K562 (cell line): Measurements from ENCODE around the gene CLTB. TPM values are rescaled to one million over a fixed set of nuclear protein-coding genes. Genes with fewer than 3 reads are reported as not detected.

Experiments used
- BACH1 ChIP-seq: fragments of 200-800 bp; sonication (Bioruptor generic); IDR thresholded peaks from 2 replicates; pipeline ENCODE4 v1.6.1; 2016; ENCODE audit warnings: missing genetic modification characterization, missing compliant biosample characterization
- CBX1 ChIP-seq: sonication (generic); IDR thresholded peaks from 2 replicates; pipeline ENCODE4 v1.6.1; 2016; ENCODE audit warnings: antibody characterized with exemption, low read depth, mild to moderate bottlenecking
- CBX3 ChIP-seq, 2 experiments: IDR thresholded peaks; 1 replicate in 1 of 2; 2 replicates in 1 of 2; pipeline ENCODE4 v1.6.1; 2012; ENCODE audit warnings: inconsistent platforms in 2 of 2, low read length in 2 of 2, borderline replicate concordance in 1 of 2, control low read depth in 1 of 2
- CXXC5 ChIP-seq: fragments of 250-450 bp; sonication (Bioruptor Pico); IDR thresholded peaks from 2 replicates; pipeline ENCODE4 v1.8.0; 2022; ENCODE audit warnings: inconsistent platforms, mild to moderate bottlenecking, moderate library complexity
- FOXA3 ChIP-seq, 2 experiments: fragments of 450-650 bp in 1 of 2; sonication (generic) in 1 of 2; formaldehyde crosslinking; IDR thresholded peaks in 1 of 2; conservative IDR thresholded peaks in 1 of 2; 2 replicates each; pipeline versions ENCODE4 v1.4.0 to v1.8.0; 2020 to 2022; ENCODE audit warnings: mild to moderate bottlenecking in 2 of 2, missing genetic modification reagents in 1 of 2
- HES1 ChIP-seq: fragments of 450-650 bp; IDR thresholded peaks from 2 replicates; pipeline ENCODE4 v1.6.1; 2016; ENCODE audit warnings: low read depth, mild to moderate bottlenecking, moderate library complexity
- MBD2 ChIP-seq: sonication (generic); IDR thresholded peaks from 2 replicates; pipeline ENCODE4 v1.6.1; 2016; ENCODE audit warnings: low read depth, borderline replicate concordance
- MECOM ChIP-seq: fragments of 250-450 bp; sonication (Bioruptor Pico); IDR thresholded peaks from 2 replicates; pipeline ENCODE4 v1.8.0; 2022; ENCODE audit warnings: inconsistent platforms
- MEF2D ChIP-seq: conservative IDR thresholded peaks from 2 replicates; pipeline ENCODE4 v1.6.1; 2016; ENCODE audit warnings: low read depth, missing genetic modification characterization, missing compliant biosample characterization
- MYC ChIP-seq, 2 experiments: fragments of 250-450 bp in 1 of 2; sonication (Bioruptor Pico) in 1 of 2; IDR thresholded peaks; 2 replicates each; pipeline versions ENCODE4 v1.5.1 to v1.6.1; 2012 to 2021; ENCODE audit warnings: low read depth in 2 of 2, borderline replicate concordance in 1 of 2, improper control_type of control experiment in 1 of 2, low read length in 1 of 2, mild to moderate bottlenecking in 1 of 2, moderate library complexity in 1 of 2
- NCOA2 ChIP-seq, 2 experiments: fragments of 450-650 bp; IDR thresholded peaks; 2 replicates each; pipeline ENCODE4 v1.6.1; 2018; ENCODE audit warnings: mild to moderate bottlenecking in 2 of 2, moderate library complexity in 1 of 2; ENCODE audit not compliant: partially characterized antibody in 2 of 2
- NFIC ChIP-seq: fragments of 450-650 bp; IDR thresholded peaks from 2 replicates; pipeline ENCODE4 v1.6.1; 2017; ENCODE audit warnings: mild to moderate bottlenecking, inconsistent platforms
- SMAD1 ChIP-seq: fragments of 150-350 bp; IDR thresholded peaks from 2 replicates; pipeline ENCODE4 v1.6.1; 2014; ENCODE audit warnings: low read length, low read depth; ENCODE audit not compliant: partially characterized antibody
- SNIP1 ChIP-seq: fragments of 450-650 bp; IDR thresholded peaks from 2 replicates; pipeline ENCODE4 v1.7.1; 2017; ENCODE audit warnings: low read depth, mild to moderate bottlenecking
- TAF9B ChIP-seq: fragments of 450-650 bp; IDR thresholded peaks from 2 replicates; pipeline ENCODE4 v1.6.1; 2018; ENCODE audit warnings: mild to moderate bottlenecking; ENCODE audit not compliant: partially characterized antibody
- TBP ChIP-seq: optimal IDR thresholded peaks from 2 replicates; pipeline ENCODE3; 2011; ENCODE audit warnings: low read depth, low read length, improper control_type of control experiment
- TCFL5 ChIP-seq: fragments of 250-450 bp; sonication (Bioruptor Pico); conservative IDR thresholded peaks from 2 replicates; pipeline ENCODE4 v1.6.1; 2021; ENCODE audit warnings: mild to moderate bottlenecking, moderate library complexity, matching md5 sums
- ZC3H4 ChIP-seq: sonication (generic); formaldehyde crosslinking; IDR thresholded peaks from 2 replicates; pipeline ENCODE4 v1.9.0; 2021; ENCODE audit warnings: missing genetic modification reagents, borderline replicate concordance
- ZNF12 ChIP-seq: sonication (generic); formaldehyde crosslinking; IDR thresholded peaks from 2 replicates; pipeline ENCODE4 v1.4.0; 2020; ENCODE audit warnings: mild to moderate bottlenecking, missing genetic modification reagents
- ZNF143 ChIP-seq: sonication (generic); formaldehyde crosslinking; IDR thresholded peaks from 2 replicates; pipeline ENCODE4 v1.9.0; 2022; ENCODE audit warnings: mild to moderate bottlenecking, missing genetic modification reagents
- ZNF311 ChIP-seq: fragments of 250-450 bp; sonication (Bioruptor Pico); IDR thresholded peaks from 2 replicates; pipeline ENCODE4 v1.4.0; 2020; ENCODE audit warnings: mild to moderate bottlenecking, moderate library complexity
- ZNF431 ChIP-seq: sonication (generic); formaldehyde crosslinking; IDR thresholded peaks from 2 replicates; pipeline ENCODE4 v1.8.0; 2022; ENCODE audit warnings: mild to moderate bottlenecking, missing genetic modification reagents
- ZNF699 ChIP-seq: fragments of 250-450 bp; sonication (Bioruptor Pico); IDR thresholded peaks from 2 replicates; pipeline ENCODE4 v1.8.0; 2021; ENCODE audit warnings: mild to moderate bottlenecking, moderate library complexity; ENCODE audit not compliant: insufficient replicate concordance
- polyA plus RNA-seq, 8 experiments: library from polyadenylated mRNA; depleted of rRNA in 4 of 8; stranded (reverse) in 5 of 8; unstranded in 3 of 8; fragments of >200 nt; fragmentation: Nextera tagmentation in 2 of 8; fragmentation: Illumina TruSeq in 1 of 8; extraction: Ambion mirVana in 2 of 8; extraction: Trizol in 1 of 8; gene quantifications; 2 replicates each; pipeline versions ENCODE4 v1.2.1 to v1.2.3, GENCODE V29; 2011 to 2014; ENCODE audit warnings: inconsistent platforms in 1 of 8, missing spikeins in 1 of 8
- total RNA-seq, 7 experiments: library from RNA; depleted of rRNA in 6 of 7; stranded (reverse); fragments of >200 nt in 6 of 7; fragmentation: Illumina TruSeq in 2 of 7; extraction: Trizol in 2 of 7; gene quantifications; 2 replicates each; pipeline versions ENCODE4 v1.2.1 to v1.2.3, GENCODE V29; 2011 to 2021; ENCODE audit warnings: low replicate concordance in 1 of 7
- TF ChIP-seq, protein P1 (sequence below): fragments of 250-450 bp; sonication (Bioruptor Pico); IDR thresholded peaks from 2 replicates; pipeline ENCODE4 v1.5.0; 2021; ENCODE audit warnings: mild to moderate bottlenecking, moderate library complexity

The CLTB gene
- total and polyA plus RNA-seq, 9 of the 15 experiments (the other 6 are each of a cell fraction or from before 2014, with no cell fraction given) = 1.8 to 117 (median 39.0) TPM

- TF ChIP-seq BACH1 (tag) (peak; percentile 41; the same call in 1 of the 2 replicates), CXXC5 (CRISPR knock-in tag) (0 out of 2 replicates have a peak, but pooled peaks have one; percentile 34), TCFL5 (CRISPR knock-in tag) (no peak), FOXA3 (CRISPR knock-in tag; conservative IDR thresholded peaks at IDR 0.05 in 1 of 2, IDR thresholded peaks at IDR 0.05 in 1 of 2) (no peak), ZNF12 (CRISPR knock-in tag) (no peak), MEF2D (no peak), TBP (peak; percentile 18), MECOM (CRISPR knock-in tag) (no peak), CBX1 (no peak), ZC3H4 (CRISPR knock-in tag) (no peak), HES1 (no peak), ZNF431 (no peak), ZNF311 (no peak), ZNF699 (CRISPR knock-in tag) (no peak), SMAD1 (no peak), CBX3 (IDR thresholded peaks at IDR 0.05; ENCODE audit: borderline replicate concordance in 1 of 2, low read length in 2 of 2) (no peak), SNIP1 (no peak), NCOA2 (IDR thresholded peaks at IDR 0.05; ENCODE audit: partially characterized antibody in 2 of 2) (no peak), TAF9B (no peak), MYC (IDR thresholded peaks at IDR 0.05; ENCODE audit: low read depth, low read length) (no peak), MYC (CRISPR knock-in tag; IDR thresholded peaks at IDR 0.05; ENCODE audit: borderline replicate concordance, low read depth) (no peak), MBD2 (no peak), NFIC (0 out of 2 replicates have a peak, but pooled peaks have one; percentile 19), ZNF143 (CRISPR knock-in tag) (peak; percentile 67)
- TF ChIP-seq, protein P1, sequence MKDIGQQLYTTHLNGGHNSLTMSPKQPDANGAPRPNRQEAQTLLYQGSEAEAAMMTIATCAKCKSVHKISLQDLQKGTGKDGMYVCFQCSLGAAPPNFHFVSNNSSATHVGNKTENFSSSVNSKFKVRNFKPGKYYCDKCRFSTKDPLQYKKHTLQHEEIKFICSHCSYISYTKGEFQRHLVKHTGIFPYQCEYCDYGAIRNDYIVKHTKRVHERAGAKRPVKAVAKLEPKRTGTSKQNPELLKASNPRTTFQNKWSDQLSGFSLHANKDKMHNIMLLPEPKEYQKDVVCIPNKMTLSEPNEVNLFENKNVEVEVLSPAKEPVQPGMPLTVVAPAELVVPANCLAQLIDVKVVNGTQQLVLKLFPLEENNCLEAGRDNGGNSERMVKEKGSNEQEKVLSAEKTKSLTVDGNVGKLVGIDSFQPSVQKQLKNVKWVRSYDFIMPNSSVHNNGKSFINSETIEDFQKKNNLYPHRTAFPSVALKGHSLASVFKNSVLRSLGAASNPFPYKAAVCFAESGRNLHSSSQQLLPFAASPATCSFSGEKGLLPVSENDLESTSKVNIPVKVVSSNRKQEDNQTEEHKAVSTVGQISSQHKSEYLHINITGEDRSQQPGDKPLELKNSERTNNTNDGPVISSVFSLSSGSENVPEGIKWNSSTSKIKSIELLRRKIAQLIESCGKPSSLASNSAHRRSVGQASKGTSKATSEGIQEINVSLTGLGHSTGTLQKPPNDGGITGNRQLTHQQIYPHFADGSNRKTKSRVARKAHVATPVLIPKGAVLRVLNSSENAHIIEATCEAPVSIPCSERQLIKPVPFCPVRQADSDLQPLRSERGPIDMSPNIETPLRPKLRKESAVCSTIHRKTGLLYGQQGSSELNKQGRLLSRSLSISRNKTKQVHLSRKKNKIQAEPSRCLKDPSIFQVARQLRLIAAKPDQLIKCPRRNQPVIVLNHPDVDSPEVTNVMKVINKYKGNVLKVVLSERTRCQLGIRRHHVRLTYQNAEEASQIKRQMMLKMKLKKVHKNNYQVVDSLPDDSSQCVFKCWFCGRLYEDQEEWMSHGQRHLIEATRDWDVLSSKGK (CRISPR knock-in tag) = no peak
These were observed 43.1 kb downstream of the CLTB start (continued) for GRCh38 chr5:176373100-176373818.
